ENCODE results near the gene PCNX1.
"Not testable (repeated sequence)": the region's sequence is repeated elsewhere in the genome, so short reads cannot be mapped to it uniquely, and the experiment has no call there.

PCNX1 gene

GRCh38 chr14:71021347-71022011, 114.2 kb downstream of the PCNX1 start:
- no peak for DNase-seq (ENCODE audit: low read depth)

- DNase-seq (ENCODE audit: low read depth) = no peak
These were observed 115.0 kb downstream of the PCNX1 start for GRCh38 chr14:71022012-71022869.

GRCh38 chr14:71022939-71023338, 115.7 kb downstream of the PCNX1 start:
- no peak for DNase-seq (ENCODE audit: low read depth)

GRCh38 chr14:71029236-71029781, 122.0 kb downstream of the PCNX1 start:
- DNase-seq (ENCODE audit: low read depth) = no peak

- DNase-seq (ENCODE audit: low read depth) = no peak
These were observed 123.7 kb downstream of the PCNX1 start for GRCh38 chr14:71031000-71031399.

- no peak for DNase-seq (ENCODE audit: low read depth)
These were observed 129.2 kb downstream of the PCNX1 start for GRCh38 chr14:71036433-71036832.

GRCh38 chr14:71048393-71048792, 141.1 kb downstream of the PCNX1 start:
- no peak for DNase-seq (ENCODE audit: low read depth)

- DNase-seq (ENCODE audit: low read depth) = no peak
These were observed 142.3 kb downstream of the PCNX1 start for GRCh38 chr14:71049435-71050133.

- no peak for DNase-seq (ENCODE audit: low read depth)
These were observed 143.1 kb downstream of the PCNX1 start for GRCh38 chr14:71050227-71050823.

- DNase-seq (ENCODE audit: low read depth) = no peak
These were observed 147.4 kb downstream of the PCNX1 start for GRCh38 chr14:71054706-71055105.

- no peak for DNase-seq (ENCODE audit: low read depth)
These were observed 148.9 kb downstream of the PCNX1 start for GRCh38 chr14:71056168-71056567.

- DNase-seq (ENCODE audit: low read depth) = no peak
These were observed 153.0 kb downstream of the PCNX1 start for GRCh38 chr14:71060274-71060673.

GRCh38 chr14:71060825-71061455, 153.7 kb downstream of the PCNX1 start:
- DNase-seq (ENCODE audit: low read depth) = no peak

GRCh38 chr14:71061458-71061857, 154.2 kb downstream of the PCNX1 start:
- DNase-seq (ENCODE audit: low read depth) = no peak

- DNase-seq (ENCODE audit: low read depth) = no peak
These were observed 155.5 kb downstream of the PCNX1 start for GRCh38 chr14:71062581-71063303.

- DNase-seq (ENCODE audit: low read depth) = no peak
These were observed 156.1 kb downstream of the PCNX1 start for GRCh38 chr14:71063351-71063750.

GRCh38 chr14:71064747-71065146, 157.5 kb downstream of the PCNX1 start:
- DNase-seq (ENCODE audit: low read depth) = not testable (repeated sequence)

- DNase-seq (ENCODE audit: low read depth) = no peak
These were observed 162.9 kb downstream of the PCNX1 start for GRCh38 chr14:71070169-71070568.

GRCh38 chr14:71071042-71071441, 163.8 kb downstream of the PCNX1 start:
- DNase-seq (ENCODE audit: low read depth) = no peak

GRCh38 chr14:71076462-71077092, 169.3 kb downstream of the PCNX1 start:
- DNase-seq (ENCODE audit: low read depth) = no peak

Data from fibroblast of the conjunctiva (primary cell).